ENCODE measurements around the gene FAM219A.

FAM219A gene

GRCh38 chr9:34463901-34464232, 5.5 kb upstream of the FAM219A start:
- no peak for DNase-seq (ENCODE audit: extremely low read depth, low read depth)
- TF ChIP-seq, protein P1, sequence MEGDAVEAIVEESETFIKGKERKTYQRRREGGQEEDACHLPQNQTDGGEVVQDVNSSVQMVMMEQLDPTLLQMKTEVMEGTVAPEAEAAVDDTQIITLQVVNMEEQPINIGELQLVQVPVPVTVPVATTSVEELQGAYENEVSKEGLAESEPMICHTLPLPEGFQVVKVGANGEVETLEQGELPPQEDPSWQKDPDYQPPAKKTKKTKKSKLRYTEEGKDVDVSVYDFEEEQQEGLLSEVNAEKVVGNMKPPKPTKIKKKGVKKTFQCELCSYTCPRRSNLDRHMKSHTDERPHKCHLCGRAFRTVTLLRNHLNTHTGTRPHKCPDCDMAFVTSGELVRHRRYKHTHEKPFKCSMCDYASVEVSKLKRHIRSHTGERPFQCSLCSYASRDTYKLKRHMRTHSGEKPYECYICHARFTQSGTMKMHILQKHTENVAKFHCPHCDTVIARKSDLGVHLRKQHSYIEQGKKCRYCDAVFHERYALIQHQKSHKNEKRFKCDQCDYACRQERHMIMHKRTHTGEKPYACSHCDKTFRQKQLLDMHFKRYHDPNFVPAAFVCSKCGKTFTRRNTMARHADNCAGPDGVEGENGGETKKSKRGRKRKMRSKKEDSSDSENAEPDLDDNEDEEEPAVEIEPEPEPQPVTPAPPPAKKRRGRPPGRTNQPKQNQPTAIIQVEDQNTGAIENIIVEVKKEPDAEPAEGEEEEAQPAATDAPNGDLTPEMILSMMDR (IDR thresholded peaks at IDR 0.05; ENCODE audit: low read depth, low read length) = no peak

DNA sequence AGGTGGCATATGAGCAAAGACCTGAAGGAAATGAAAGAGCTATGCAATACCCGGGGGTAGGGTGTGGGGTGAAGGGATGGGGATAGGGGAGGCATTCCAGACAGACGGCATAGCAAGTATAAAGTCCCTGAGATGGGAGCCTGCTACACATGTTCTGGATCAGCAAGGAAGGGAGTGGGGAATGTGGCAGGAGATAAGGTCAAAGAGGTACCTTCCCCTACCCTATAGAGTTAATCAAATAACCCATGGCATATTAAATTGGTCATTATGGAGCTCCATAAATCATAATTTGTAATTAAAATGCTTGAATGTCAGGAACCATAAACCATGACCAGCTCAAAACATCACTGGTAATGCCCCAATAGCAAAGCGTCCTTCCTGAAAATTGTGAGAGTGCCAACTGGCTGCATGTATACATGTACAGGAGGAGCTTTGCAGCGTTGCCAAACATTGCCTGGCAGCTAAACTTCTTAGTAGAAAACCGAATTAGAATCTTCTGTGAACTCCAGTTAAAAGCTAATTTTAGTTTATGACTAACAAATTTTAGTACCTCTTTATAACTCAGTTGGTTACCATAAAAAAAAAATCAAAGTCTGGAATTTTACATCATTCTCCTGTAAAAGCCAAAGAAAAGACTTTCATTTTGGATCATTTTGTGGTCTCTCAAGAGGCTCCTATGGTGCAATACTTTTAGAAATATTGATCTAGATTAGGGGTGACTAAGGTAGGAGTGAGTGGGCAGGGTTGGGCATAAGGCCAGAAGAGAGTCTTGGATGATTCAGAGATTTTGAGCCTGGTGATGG, 4.9 kb upstream of the FAM219A start:
- TF ChIP-seq, protein P1 (IDR thresholded peaks at IDR 0.05; ENCODE audit: low read depth, low read length) = no peak
- peak; percentile 19 for DNase-seq (ENCODE audit: extremely low read depth, low read depth)

DNA sequence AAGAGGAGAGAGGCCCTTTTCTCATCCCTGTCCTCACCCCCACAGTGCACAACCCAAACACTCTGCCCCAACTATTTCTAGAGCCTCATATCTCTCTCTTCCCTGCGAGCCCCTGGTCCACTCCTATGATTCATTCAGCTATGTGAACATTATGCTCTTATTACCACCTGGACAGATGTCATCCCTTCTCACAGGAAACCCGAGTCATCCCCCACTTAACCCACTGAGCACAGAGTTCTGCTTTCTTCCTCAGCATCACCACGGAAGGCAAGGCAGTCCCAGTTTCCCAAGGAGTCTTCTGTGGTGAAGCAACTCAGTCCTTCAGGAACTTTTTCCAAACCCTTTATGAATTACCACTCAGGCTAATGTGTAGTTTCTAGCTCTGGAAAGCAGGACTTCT, 1.6 kb upstream of the FAM219A start:
- DNase-seq (ENCODE audit: extremely low read depth, low read depth) = no peak
- TF ChIP-seq, protein P1 (IDR thresholded peaks at IDR 0.05; ENCODE audit: low read depth, low read length) = no peak

DNA sequence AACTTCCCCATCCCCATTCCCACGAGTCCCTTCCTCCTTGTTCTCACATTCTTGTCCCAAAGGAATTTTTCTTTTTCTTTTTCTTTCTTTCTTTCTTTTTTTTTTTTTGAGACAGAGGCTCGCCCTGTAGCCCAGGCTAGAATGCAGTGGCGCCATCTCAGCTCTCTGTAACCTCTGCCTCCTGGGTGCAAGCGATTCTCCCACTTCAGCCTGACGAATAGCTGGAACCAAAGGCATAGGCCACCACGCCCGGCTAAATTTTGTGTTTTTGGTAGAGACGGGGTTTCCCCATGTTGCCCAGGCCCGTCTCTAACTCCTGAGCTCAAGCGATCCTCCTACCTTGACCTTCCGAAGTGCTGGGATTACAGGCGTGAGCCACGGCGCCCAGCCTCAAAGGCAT, 986 bp upstream of the FAM219A start:
- DNase-seq (ENCODE audit: extremely low read depth, low read depth) = no peak
- TF ChIP-seq, protein P1 (IDR thresholded peaks at IDR 0.05; ENCODE audit: low read depth, low read length) = no peak

- no peak for DNase-seq (ENCODE audit: extremely low read depth, low read depth)
- TF ChIP-seq, protein P1 (IDR thresholded peaks at IDR 0.05; ENCODE audit: low read depth, low read length) = no peak
Measured at GRCh38 chr9:34458959-34459340, 580 bp upstream of the FAM219A start.

DNA sequence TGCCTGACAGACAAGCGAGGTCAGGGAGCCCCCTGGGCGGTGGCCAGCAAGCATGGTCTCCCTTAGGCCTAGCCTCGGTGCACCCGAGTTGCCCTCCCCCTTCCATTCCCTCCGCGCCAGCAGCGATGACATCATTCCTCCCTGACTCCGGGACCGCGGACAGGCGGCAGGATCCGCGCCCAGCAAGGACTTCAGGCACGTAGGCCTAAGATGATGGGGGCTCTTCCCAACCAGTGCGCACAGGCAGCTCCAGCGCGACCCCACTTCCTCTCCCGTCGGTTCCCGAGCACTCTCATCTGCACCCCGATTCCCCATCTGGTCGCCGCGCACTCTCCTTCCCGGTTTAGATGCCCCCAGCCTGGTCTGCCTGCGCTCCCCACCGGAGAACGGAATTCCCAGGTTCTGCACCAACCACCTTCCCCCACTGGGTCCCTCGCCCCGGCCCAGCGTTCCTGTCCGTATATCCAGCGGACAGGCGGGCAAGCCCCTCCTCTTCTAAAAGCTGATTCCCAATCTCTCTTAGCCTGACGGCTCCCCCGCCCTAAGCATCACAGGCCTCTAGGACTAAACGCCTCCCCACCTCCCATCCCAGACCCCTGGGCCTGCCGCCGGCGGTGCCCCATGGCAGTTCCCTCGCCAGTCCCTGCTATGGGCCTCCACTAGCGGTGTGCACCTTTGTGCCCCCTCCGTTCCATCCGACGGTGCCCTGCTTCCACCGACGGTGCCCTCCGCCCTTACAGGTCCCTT, 931 bp downstream of the FAM219A start:
- TF ChIP-seq, protein P1 (IDR thresholded peaks at IDR 0.05; ENCODE audit: low read depth, low read length) = no peak
- DNase-seq (ENCODE audit: extremely low read depth, low read depth) = peak; percentile 30

- no peak for DNase-seq (ENCODE audit: extremely low read depth, low read depth)
- TF ChIP-seq, protein P1 (IDR thresholded peaks at IDR 0.05; ENCODE audit: low read depth, low read length) = no peak
Measured at GRCh38 chr9:34456746-34457145, 1.6 kb downstream of the FAM219A start.
